ENCODE results near the gene CWH43. TPM values are rescaled to one million over a fixed set of nuclear protein-coding genes. Genes with fewer than 3 reads are reported as not detected.
A peak's percentile ranks its signal among the peaks of the same experiment; 100 is the strongest.

Gene CWH43
- not detected in 2 replicates for total RNA-seq (ENCODE audit: low replicate concordance)

- H3K4me3 ChIP-seq (ENCODE audit: low read depth, low read length) = no peak within 1 kb of the TSS
- no peak for DNase-seq (ENCODE audit: low read depth)
- TF ChIP-seq, protein P1, sequence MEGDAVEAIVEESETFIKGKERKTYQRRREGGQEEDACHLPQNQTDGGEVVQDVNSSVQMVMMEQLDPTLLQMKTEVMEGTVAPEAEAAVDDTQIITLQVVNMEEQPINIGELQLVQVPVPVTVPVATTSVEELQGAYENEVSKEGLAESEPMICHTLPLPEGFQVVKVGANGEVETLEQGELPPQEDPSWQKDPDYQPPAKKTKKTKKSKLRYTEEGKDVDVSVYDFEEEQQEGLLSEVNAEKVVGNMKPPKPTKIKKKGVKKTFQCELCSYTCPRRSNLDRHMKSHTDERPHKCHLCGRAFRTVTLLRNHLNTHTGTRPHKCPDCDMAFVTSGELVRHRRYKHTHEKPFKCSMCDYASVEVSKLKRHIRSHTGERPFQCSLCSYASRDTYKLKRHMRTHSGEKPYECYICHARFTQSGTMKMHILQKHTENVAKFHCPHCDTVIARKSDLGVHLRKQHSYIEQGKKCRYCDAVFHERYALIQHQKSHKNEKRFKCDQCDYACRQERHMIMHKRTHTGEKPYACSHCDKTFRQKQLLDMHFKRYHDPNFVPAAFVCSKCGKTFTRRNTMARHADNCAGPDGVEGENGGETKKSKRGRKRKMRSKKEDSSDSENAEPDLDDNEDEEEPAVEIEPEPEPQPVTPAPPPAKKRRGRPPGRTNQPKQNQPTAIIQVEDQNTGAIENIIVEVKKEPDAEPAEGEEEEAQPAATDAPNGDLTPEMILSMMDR (IDR thresholded peaks at IDR 0.05; ENCODE audit: insufficient read depth, low read length) = no peak
Measured at GRCh38 chr4:48985976-48986653, at the start of gene CWH43. Gene CWH43, plus strand, starts transcription at chr4:48986275. Its CDS starts 155 bp downstream, at chr4:48986430.

GRCh38 chr4:48937033-48937432 is 49.0 kb upstream of the CWH43 start:
- no peak for DNase-seq (ENCODE audit: low read depth)
- no peak overlapping the region for H3K4me3 ChIP-seq (ENCODE audit: low read depth, low read length)
- TF ChIP-seq, protein P1 (IDR thresholded peaks at IDR 0.05; ENCODE audit: insufficient read depth, low read length) = no peak

GRCh38 chr4:48938831-48939230 is 47.2 kb upstream of the CWH43 start:
- TF ChIP-seq, protein P1 (IDR thresholded peaks at IDR 0.05; ENCODE audit: insufficient read depth, low read length) = no peak
- no peak overlapping the region for H3K4me3 ChIP-seq (ENCODE audit: low read depth, low read length)
- DNase-seq (ENCODE audit: low read depth) = no peak

GRCh38 chr4:48939785-48940184 is 46.3 kb upstream of the CWH43 start:
- TF ChIP-seq, protein P1 (IDR thresholded peaks at IDR 0.05; ENCODE audit: insufficient read depth, low read length) = no peak
- DNase-seq (ENCODE audit: low read depth) = peak; percentile 79
- H3K4me3 ChIP-seq (ENCODE audit: low read depth, low read length) = no peak overlapping the region

- no peak for DNase-seq (ENCODE audit: low read depth)
- no peak overlapping the region for H3K4me3 ChIP-seq (ENCODE audit: low read depth, low read length)
- TF ChIP-seq, protein P1 (IDR thresholded peaks at IDR 0.05; ENCODE audit: insufficient read depth, low read length) = no peak
Measured at GRCh38 chr4:48943387-48943786, 42.7 kb upstream of the CWH43 start.

GRCh38 chr4:48944252-48944651 is 41.8 kb upstream of the CWH43 start:
- DNase-seq (ENCODE audit: low read depth) = no peak
- TF ChIP-seq, protein P1 (IDR thresholded peaks at IDR 0.05; ENCODE audit: insufficient read depth, low read length) = no peak
- no peak overlapping the region for H3K4me3 ChIP-seq (ENCODE audit: low read depth, low read length)
